ENCODE data around the gene DHRSX. TPM values are rescaled to one million over a fixed set of nuclear protein-coding genes. Genes with fewer than 3 reads are reported as not detected.
"Not testable (repeated sequence)": the region's sequence is repeated elsewhere in the genome, so short reads cannot be mapped to it uniquely, and the experiment has no call there.

DHRSX gene
- total RNA-seq, 3 donors from 2014 or later = 24.3 to 39.0 (median 29.2) TPM

GRCh38 chrX:2423899-2424298 lies 76.9 kb downstream of the DHRSX start:
- TF ChIP-seq POLR2AphosphoS5 (IDR thresholded peaks at IDR 0.05) (no peak), CTCF (IDR thresholded peaks at IDR 0.05) (no peak), POLR2A (IDR thresholded peaks at IDR 0.05) (no peak)
- Histone ChIP-seq H3K4me3 (no peak overlapping the region), H3K27ac (no peak overlapping the region), H3K36me3 (no peaks in the 10 kb centered on the region), H3K27me3 (no peaks in the 10 kb centered on the region), H3K4me1 (no peaks in the 10 kb centered on the region), H3K9me3 (peaks cover 0 to 6% of the 10 kb centered on the region in 2 donors)
- intact Hi-C loops (cut with DNase I; ENCODE audit: low total_unique reads) = no loop called here
- DNase-seq (ENCODE audit: low spot score in 2 of 2) = no peak

- DNase-seq (ENCODE audit: low spot score in 2 of 2) = no peak
- H3K27me3 ChIP-seq = no peaks in the 10 kb centered on the region
- H3K4me1 ChIP-seq = no peaks in the 10 kb centered on the region
- H3K27ac ChIP-seq = no peak overlapping the region
- TF ChIP-seq CTCF (IDR thresholded peaks at IDR 0.05) (no peak), POLR2A (IDR thresholded peaks at IDR 0.05) (no peak), POLR2AphosphoS5 (IDR thresholded peaks at IDR 0.05) (no peak)
- intact Hi-C loops (cut with DNase I; ENCODE audit: low total_unique reads) = no loop called here
- peaks cover 0 to 6% of the 10 kb centered on the region in 2 donors for H3K9me3 ChIP-seq
- no peak overlapping the region for H3K4me3 ChIP-seq
- no peaks in the 10 kb centered on the region for H3K36me3 ChIP-seq
Measured at GRCh38 chrX:2423282-2423681, 77.5 kb downstream of the DHRSX start.

- H3K27ac ChIP-seq; H3K4me3 ChIP-seq; intact Hi-C loops (cut with DNase I; ENCODE audit: low total_unique reads); DNase-seq (ENCODE audit: low spot score in 2 of 2); H3K9me3 ChIP-seq; H3K36me3 ChIP-seq; H3K27me3 ChIP-seq; H3K4me1 ChIP-seq: not testable (repeated sequence)
Measured at GRCh38 chrX:2419418-2419817, 81.4 kb downstream of the DHRSX start.

GRCh38 chrX:2418000-2418399 lies 82.8 kb downstream of the DHRSX start:
- H3K4me3 ChIP-seq = no peak overlapping the region
- no peaks in the 10 kb centered on the region for H3K9me3 ChIP-seq
- intact Hi-C loops (cut with DNase I; ENCODE audit: low total_unique reads) = no loop called here
- no peaks in the 10 kb centered on the region for H3K27me3 ChIP-seq
- no peaks in the 10 kb centered on the region for H3K36me3 ChIP-seq
- TF ChIP-seq POLR2AphosphoS5 (IDR thresholded peaks at IDR 0.05) = no peak
- TF ChIP-seq CTCF (IDR thresholded peaks at IDR 0.05) = no peak
- no peak for TF ChIP-seq POLR2A (IDR thresholded peaks at IDR 0.05)
- no peak overlapping the region for H3K27ac ChIP-seq
- H3K4me1 ChIP-seq = no peaks in the 10 kb centered on the region
- no peak for DNase-seq (ENCODE audit: low spot score in 2 of 2)

GRCh38 chrX:2416851-2417604 lies 83.7 kb downstream of the DHRSX start:
- intact Hi-C loops (cut with DNase I; ENCODE audit: low total_unique reads) = no loop called here
- Histone ChIP-seq H3K4me1 (no peaks in the 10 kb centered on the region), H3K36me3 (no peaks in the 10 kb centered on the region)

More at GRCh38 chrX:2416851-2417604, 83.7 kb downstream of the DHRSX start:
- no peaks in the 10 kb centered on the region for H3K27me3 ChIP-seq
- DNase-seq (ENCODE audit: low spot score in 2 of 2) = no peak
- no peaks in the 10 kb centered on the region for H3K9me3 ChIP-seq
- no peak for TF ChIP-seq CTCF (IDR thresholded peaks at IDR 0.05)
- TF ChIP-seq POLR2A (IDR thresholded peaks at IDR 0.05) = no peak
- TF ChIP-seq POLR2AphosphoS5 (IDR thresholded peaks at IDR 0.05) = no peak
- no peak overlapping the region for H3K27ac ChIP-seq
- no peak overlapping the region for H3K4me3 ChIP-seq

Measured in breast epithelium (tissue), 4 donors.